Hematopoietic multipotent progenitor cell treated with erythropoietin and hydrocortisone succinate and interleukin-3 and kit ligand, for 15 days (in vitro differentiated cells): ENCODE measurements around the gene RPS6KA2.
"Not testable (repeated sequence)": the region's sequence is repeated elsewhere in the genome, so short reads cannot be mapped to it uniquely, and the experiment has no call there.

Source experiments
- DNase-seq: peaks from one replicate; pipeline ENCODE4 v3.0.0-alpha.2; 2015; ENCODE audit warnings: low spot score

RPS6KA2 gene

GRCh38 chr6:166395351-166395750 is 231.7 kb downstream of the RPS6KA2 start:
- DNase-seq = no peak

- no peak for DNase-seq
These were observed 232.8 kb downstream of the RPS6KA2 start for GRCh38 chr6:166394036-166394892.

- no peak for DNase-seq
These were observed 233.6 kb downstream of the RPS6KA2 start for GRCh38 chr6:166393535-166393823.

GRCh38 chr6:166392755-166393534 is 234.1 kb downstream of the RPS6KA2 start:
- DNase-seq = not testable (repeated sequence)

GRCh38 chr6:166389119-166389518 is 237.9 kb downstream of the RPS6KA2 start:
- DNase-seq = no peak

GRCh38 chr6:166388290-166389004 is 238.6 kb downstream of the RPS6KA2 start:
- no peak for DNase-seq

GRCh38 chr6:166387642-166388289 is 239.3 kb downstream of the RPS6KA2 start:
- DNase-seq = no peak

GRCh38 chr6:166387098-166387497 is 240.0 kb downstream of the RPS6KA2 start:
- DNase-seq = not testable (repeated sequence)

GRCh38 chr6:166386111-166386510 is 240.9 kb downstream of the RPS6KA2 start:
- no peak for DNase-seq

- DNase-seq = peak; percentile 18
These were observed 243.2 kb downstream of the RPS6KA2 start for GRCh38 chr6:166383802-166384363.

- peak; percentile 95 for DNase-seq
These were observed 243.9 kb downstream of the RPS6KA2 start, which contains the start of gene MPC1 for GRCh38 chr6:166382933-166383801. Gene MPC1, minus strand, starts transcription at chr6:166382940. Its CDS starts 64 bp downstream, at chr6:166382876.

GRCh38 chr6:166382500-166382932 is 244.5 kb downstream of the RPS6KA2 start:
- DNase-seq = no peak

- DNase-seq = peak; percentile 69
These were observed 245.1 kb downstream of the RPS6KA2 start for GRCh38 chr6:166381733-166382499.

- no peak for DNase-seq
These were observed 245.7 kb downstream of the RPS6KA2 start for GRCh38 chr6:166381381-166381732.

- DNase-seq = no peak
These were observed 247.3 kb downstream of the RPS6KA2 start for GRCh38 chr6:166379800-166380199.

GRCh38 chr6:166379103-166379586 is 247.9 kb downstream of the RPS6KA2 start:
- no peak for DNase-seq

GRCh38 chr6:166377721-166378120 is 249.3 kb downstream of the RPS6KA2 start:
- DNase-seq = no peak

- DNase-seq = no peak
These were observed 252.0 kb downstream of the RPS6KA2 start for GRCh38 chr6:166375013-166375412.

GRCh38 chr6:166370489-166370888 is 256.6 kb downstream of the RPS6KA2 start:
- no peak for DNase-seq

- DNase-seq = no peak
These were observed 257.3 kb downstream of the RPS6KA2 start for GRCh38 chr6:166369782-166370181.
